Rectal smooth muscle tissue (tissue), 1 donor: ENCODE results near the gene LCN6.
"Not testable (repeated sequence)": the region's sequence is repeated elsewhere in the genome, so short reads cannot be mapped to it uniquely, and the experiment has no call there.

Experiments
- H3K27ac ChIP-seq: one replicate; pipeline ENCODE4 v1.7.0; 2013; ENCODE audit warnings: low read depth, low read length, inconsistent platforms
- H3K27me3 ChIP-seq: one replicate; pipeline ENCODE4 v1.7.0; 2013; ENCODE audit warnings: low read length; ENCODE audit not compliant: control insufficient read depth, insufficient read depth
- H3K36me3 ChIP-seq: one replicate; pipeline ENCODE4 v1.7.0; 2013; ENCODE audit warnings: low read length; ENCODE audit not compliant: control insufficient read depth, insufficient read depth
- H3K4me1 ChIP-seq: one replicate; pipeline ENCODE4 v1.7.0; 2013; ENCODE audit warnings: low read length; ENCODE audit not compliant: control insufficient read depth, insufficient read depth
- H3K4me3 ChIP-seq: one replicate; pipeline ENCODE4 v1.7.0; 2013; ENCODE audit warnings: low read length
- H3K9ac ChIP-seq: one replicate; pipeline ENCODE4 v1.7.0; 2013; ENCODE audit warnings: low read length

Gene LCN6

GRCh38 chr9:136761545-136761981 lies 13.2 kb upstream of the LCN6 start:
- H3K36me3 ChIP-seq, result no peaks in the 10 kb centered on the region
- no peak overlapping the region for H3K4me3 ChIP-seq
- H3K9ac ChIP-seq, result no peak overlapping the region
- H3K27me3 ChIP-seq, result peaks cover 9% of the 10 kb centered on the region
- H3K27ac ChIP-seq, result no peak overlapping the region
- H3K4me1 ChIP-seq, result no peaks in the 10 kb centered on the region

- H3K4me1 ChIP-seq, H3K4me3 ChIP-seq, H3K27ac ChIP-seq, H3K36me3 ChIP-seq, H3K9ac ChIP-seq: not testable (repeated sequence)
- H3K27me3 ChIP-seq, result peaks cover 15% of the 10 kb centered on the region
Measured at GRCh38 chr9:136760834-136761544, 12.7 kb upstream of the LCN6 start.

GRCh38 chr9:136760424-136760823 lies 12.1 kb upstream of the LCN6 start:
- H3K9ac ChIP-seq, result no peak overlapping the region
- no peaks in the 10 kb centered on the region for H3K4me1 ChIP-seq
- peaks cover 15% of the 10 kb centered on the region for H3K27me3 ChIP-seq
- H3K27ac ChIP-seq, result no peak overlapping the region
- no peak overlapping the region for H3K4me3 ChIP-seq
- no peaks in the 10 kb centered on the region for H3K36me3 ChIP-seq

GRCh38 chr9:136759436-136760325 lies 11.4 kb upstream of the LCN6 start:
- no peak overlapping the region for H3K4me3 ChIP-seq
- H3K9ac ChIP-seq, result no peak overlapping the region

GRCh38 chr9:136759001-136759400 lies 10.7 kb upstream of the LCN6 start:
- no peaks in the 10 kb centered on the region for H3K36me3 ChIP-seq

More at GRCh38 chr9:136759436-136760325, 11.4 kb upstream of the LCN6 start:
- no peak overlapping the region for H3K27ac ChIP-seq
- no peaks in the 10 kb centered on the region for H3K36me3 ChIP-seq
- H3K27me3 ChIP-seq, result peaks cover 15% of the 10 kb centered on the region
- H3K4me1 ChIP-seq, result no peaks in the 10 kb centered on the region

GRCh38 chr9:136757751-136758140 lies 9.4 kb upstream of the LCN6 start:
- no peak overlapping the region for H3K9ac ChIP-seq
- no peak overlapping the region for H3K27ac ChIP-seq
- no peaks in the 10 kb centered on the region for H3K4me1 ChIP-seq
- no peaks in the 10 kb centered on the region for H3K36me3 ChIP-seq
- H3K4me3 ChIP-seq, result no peak overlapping the region
- H3K27me3 ChIP-seq, result peaks cover 8% of the 10 kb centered on the region

More at GRCh38 chr9:136759001-136759400, 10.7 kb upstream of the LCN6 start:
- no peak overlapping the region for H3K4me3 ChIP-seq
- H3K9ac ChIP-seq, result no peak overlapping the region
- H3K27me3 ChIP-seq, result peaks cover 13% of the 10 kb centered on the region
- no peaks in the 10 kb centered on the region for H3K4me1 ChIP-seq
- H3K27ac ChIP-seq, result no peak overlapping the region

- Histone ChIP-seq H3K36me3 (no peaks in the 10 kb centered on the region), H3K27ac (no peak overlapping the region), H3K4me1 (no peaks in the 10 kb centered on the region), H3K9ac (no peak overlapping the region), H3K27me3 (peaks cover 8% of the 10 kb centered on the region), H3K4me3 (no peak overlapping the region)
Measured at GRCh38 chr9:136757328-136757727, 9.0 kb upstream of the LCN6 start.

GRCh38 chr9:136756836-136757235 lies 8.5 kb upstream of the LCN6 start:
- Histone ChIP-seq H3K4me3 (no peak overlapping the region), H3K27ac (no peak overlapping the region), H3K9ac (no peak overlapping the region), H3K36me3 (no peaks in the 10 kb centered on the region), H3K27me3 (peaks cover 8% of the 10 kb centered on the region), H3K4me1 (no peaks in the 10 kb centered on the region)

GRCh38 chr9:136756134-136756438 lies 7.8 kb upstream of the LCN6 start:
- H3K27me3 ChIP-seq, result peaks cover 8% of the 10 kb centered on the region
- H3K36me3 ChIP-seq, result no peaks in the 10 kb centered on the region
- no peaks in the 10 kb centered on the region for H3K4me1 ChIP-seq
- H3K4me3 ChIP-seq, result no peak overlapping the region
- H3K27ac ChIP-seq, result no peak overlapping the region
- no peak overlapping the region for H3K9ac ChIP-seq

- not testable (repeated sequence) for H3K4me3 ChIP-seq, H3K9ac ChIP-seq, H3K27me3 ChIP-seq, H3K27ac ChIP-seq, H3K4me1 ChIP-seq, H3K36me3 ChIP-seq
Measured at GRCh38 chr9:136755302-136756133, 7.2 kb upstream of the LCN6 start.

GRCh38 chr9:136754626-136755301 lies 6.4 kb upstream of the LCN6 start:
- no peak overlapping the region for H3K4me3 ChIP-seq
- H3K27me3 ChIP-seq, result peaks cover 6% of the 10 kb centered on the region
- no peaks in the 10 kb centered on the region for H3K4me1 ChIP-seq
- no peak overlapping the region for H3K9ac ChIP-seq
- H3K27ac ChIP-seq, result no peak overlapping the region
- H3K36me3 ChIP-seq, result no peaks in the 10 kb centered on the region
